Activated CD4-positive, alpha-beta T cell treated with anti-CD3 and anti-CD28 coated beads, Interleukin-2, amount 50 U/mL, for 1 hour (primary cell): Measurements from ENCODE around the gene SRSF12.
"Not testable (repeated sequence)": the region's sequence is repeated elsewhere in the genome, so short reads cannot be mapped to it uniquely, and the experiment has no call there.

Source experiments
- DNase-seq: peaks from one replicate; pipeline ENCODE4 v3.0.0-alpha.2; 2020

Gene SRSF12

DNA sequence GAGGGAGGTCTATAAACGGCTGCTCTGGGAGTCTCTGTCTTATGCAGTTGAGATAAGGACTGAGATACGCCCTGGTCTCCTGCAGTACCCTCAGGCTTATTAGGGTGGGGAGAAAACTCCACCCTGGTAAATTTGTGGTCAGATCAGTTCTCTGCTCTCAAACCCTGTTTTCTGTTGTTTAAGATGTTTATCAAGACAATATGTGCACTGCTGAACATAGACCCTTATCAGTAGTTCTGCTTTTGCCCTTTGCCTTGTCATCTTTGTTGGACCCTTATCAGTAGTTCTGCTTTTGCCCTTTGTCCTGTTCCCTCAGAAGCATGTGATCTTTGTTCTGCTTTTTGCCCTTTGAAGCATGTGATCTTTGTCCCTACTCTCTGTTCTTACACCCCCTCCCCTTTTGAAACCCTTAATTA, 10.4 kb upstream of the SRSF12 start:
- not testable (repeated sequence) for DNase-seq

DNA sequence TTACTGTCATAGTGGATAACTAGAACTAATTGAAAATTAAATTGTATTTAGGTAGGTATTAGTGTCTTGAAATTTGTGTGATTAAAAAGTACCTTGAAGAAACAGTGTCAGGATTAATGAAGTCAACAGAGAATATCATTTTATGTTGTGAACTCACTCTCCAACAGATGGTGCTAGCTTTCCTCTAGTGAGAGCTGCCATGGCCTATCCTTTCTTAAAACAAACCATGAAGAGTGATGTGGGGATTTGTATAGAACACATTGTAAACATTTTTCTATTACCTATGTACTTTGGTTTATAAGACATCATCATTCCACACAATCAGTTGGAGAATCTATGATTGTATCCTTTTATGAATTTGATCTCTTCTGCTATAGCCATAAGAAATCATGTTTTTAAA, 4.8 kb upstream of the SRSF12 start:
- DNase-seq, result no peak

DNA sequence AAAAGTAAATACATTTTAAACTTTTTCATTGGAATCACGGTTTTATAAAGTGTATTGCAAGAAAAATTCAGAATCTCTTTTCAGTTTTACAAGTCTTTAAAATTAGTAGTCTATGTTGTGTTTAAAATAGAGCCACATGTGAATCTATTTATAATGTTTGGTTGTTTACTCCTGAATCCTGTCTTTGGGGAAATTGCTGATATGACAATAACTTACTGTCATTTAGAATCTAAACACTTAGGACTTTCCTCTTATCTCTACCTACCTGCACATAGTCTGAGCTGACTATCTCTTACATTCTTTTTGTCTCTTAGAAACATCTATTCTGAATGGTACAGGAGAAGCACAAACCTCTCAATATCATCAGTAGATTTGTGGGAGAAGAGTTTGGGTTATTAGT, 4.1 kb upstream of the SRSF12 start:
- no peak for DNase-seq

DNA sequence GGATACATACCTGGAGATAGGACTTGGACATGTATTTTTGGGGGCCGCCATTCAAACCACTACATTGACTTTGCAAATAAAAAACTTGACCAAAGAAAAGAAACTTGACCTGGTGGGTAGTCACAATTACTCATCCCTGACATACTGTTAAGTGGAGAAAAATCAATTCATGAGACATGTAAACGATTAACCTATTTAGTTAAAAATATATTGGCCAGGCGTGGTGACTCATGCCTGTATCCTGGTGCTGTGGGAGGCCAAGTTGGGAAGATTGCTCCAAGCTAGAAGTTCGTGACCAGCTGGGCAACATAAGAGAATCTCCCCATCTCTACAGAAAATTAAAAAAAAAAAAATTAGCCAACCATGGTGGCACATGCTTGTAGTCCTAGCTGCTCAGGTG, 2.5 kb upstream of the SRSF12 start:
- DNase-seq, result no peak

DNA sequence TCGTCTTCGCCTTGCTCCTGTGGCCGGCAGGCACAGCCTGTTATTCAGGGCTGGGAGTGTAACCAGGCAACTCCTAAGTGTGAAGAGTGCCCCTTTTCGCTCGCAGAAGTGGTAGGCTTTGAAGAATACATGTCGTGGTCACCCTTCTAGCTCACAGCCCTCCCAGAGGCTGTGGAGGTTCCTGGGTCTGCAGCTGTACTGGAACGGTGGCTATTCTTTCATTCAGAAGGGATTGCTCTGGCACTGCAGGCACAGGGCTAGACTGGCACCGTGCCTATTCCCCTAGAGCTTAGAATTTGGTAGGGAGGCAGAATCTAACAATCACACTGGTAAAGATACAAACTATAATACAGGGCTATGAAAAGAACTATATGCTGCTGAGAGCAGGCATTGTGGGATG, 1.1 kb upstream of the SRSF12 start:
- DNase-seq, result no peak

DNA sequence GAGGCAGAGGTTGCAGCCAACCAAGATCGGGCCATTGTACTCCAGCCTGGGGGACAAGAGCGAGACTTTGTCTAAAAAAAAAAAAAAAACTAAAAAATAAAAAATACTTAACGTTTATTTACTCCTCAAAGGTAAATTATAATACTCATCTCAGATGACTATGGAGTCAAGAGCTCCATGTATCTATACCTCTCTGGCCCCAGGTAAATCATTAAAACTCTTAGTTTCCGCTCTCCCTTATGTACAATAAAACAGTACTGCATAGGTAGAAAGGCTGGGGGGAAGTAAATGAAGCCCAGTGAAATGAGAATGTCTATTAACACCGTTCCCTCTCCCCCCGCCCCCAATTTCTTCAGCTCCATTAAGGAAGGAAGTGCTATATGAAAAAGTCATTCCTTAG, 1.2 kb downstream of the SRSF12 start:
- DNase-seq, result no peak

DNA sequence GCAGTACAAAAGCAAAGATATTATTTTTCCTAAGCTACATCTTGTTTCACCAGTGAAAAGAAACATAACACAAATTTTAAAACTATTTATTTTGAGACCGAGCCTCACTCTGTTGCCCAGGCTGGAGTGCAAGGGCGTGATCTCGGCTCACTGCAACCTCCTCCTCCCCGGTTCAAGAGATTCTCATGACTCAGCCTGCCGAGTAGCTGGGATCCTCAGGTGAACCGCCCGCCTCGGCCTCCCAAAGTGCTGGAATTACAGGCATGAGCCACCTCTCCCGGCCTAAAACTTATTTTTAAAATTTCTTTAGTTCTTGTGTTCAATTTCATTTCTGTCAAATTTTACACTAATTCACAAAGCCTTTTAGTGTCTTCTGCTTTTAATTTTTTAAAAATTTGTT, 5.9 kb downstream of the SRSF12 start:
- no peak for DNase-seq

DNA sequence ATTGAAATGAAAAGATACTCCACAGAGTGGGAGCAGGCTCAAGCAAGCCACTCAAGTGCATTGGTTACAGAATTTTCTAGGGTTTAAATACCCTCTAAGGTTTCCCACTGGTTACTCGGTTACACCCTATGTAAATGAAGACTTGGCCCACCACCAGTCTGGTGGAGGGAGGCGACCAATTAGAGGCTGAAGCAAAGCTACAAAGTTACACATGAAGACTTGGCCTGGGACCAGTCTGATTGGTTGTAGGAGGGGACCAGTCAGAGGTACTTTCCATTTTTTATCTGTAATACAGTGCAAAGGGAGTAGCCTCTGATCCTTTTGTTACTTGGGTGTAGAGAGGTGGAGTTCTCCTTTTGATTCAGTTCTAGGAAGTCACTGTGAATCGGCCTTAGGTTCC, 7.6 kb downstream of the SRSF12 start:
- DNase-seq, result no peak

DNA sequence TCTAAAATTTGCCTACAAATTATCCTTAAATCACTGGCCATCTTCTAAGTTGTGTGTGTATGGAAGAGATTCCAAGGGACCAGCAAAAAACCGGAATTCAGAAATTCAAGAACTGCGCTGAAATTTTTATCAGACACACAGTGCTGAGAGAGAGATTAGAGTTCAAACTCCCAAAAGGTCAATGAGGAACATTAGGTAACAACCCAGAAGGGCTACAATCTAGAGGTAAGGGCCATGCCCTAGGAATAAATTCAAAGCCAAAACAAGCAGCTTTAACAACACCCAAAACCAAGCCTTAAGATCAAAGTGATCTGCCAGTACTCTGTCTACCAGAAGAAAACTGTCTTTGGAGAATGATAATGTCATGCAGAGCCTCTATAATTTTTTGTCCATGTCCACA, 17.8 kb downstream of the SRSF12 start:
- no peak for DNase-seq

DNA sequence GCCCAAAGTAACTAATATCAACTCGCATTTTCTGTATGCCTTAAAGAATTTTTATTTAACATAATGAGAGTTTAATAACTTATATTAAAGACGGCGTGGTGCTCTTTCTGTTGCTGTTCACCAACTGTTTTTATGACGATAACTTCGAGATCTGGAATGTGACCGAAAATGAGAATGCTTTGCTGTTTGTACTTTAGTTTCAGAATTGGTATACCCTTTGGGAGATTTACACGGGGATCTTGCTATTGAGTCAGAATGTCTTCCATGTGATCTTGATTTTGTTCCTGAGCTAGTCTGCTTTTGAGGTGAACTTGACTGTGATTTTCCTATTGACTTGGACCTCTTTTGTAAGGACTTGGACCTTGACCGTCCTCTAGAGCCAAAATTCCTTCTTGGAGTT, 19.4 kb downstream of the SRSF12 start:
- no peak for DNase-seq

DNA sequence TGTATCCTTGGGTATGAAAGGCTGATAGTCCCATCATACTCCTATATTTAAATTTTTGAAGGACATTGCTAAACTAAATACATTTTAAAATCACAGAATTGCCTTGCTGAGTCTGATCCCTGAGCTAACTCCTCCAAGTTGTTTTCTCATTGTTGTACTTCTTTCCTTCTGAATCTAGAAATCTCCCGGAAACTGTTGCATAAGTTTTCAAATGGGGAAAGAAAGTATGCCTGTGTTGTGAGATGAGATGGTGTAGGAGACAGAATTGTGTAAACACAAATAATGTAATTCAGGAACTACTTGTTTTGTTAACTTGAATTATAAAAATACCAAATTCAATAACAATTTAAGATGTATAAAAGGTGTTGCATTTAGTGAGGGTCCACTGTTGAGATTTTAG, 30.0 kb downstream of the SRSF12 start:
- no peak for DNase-seq

DNA sequence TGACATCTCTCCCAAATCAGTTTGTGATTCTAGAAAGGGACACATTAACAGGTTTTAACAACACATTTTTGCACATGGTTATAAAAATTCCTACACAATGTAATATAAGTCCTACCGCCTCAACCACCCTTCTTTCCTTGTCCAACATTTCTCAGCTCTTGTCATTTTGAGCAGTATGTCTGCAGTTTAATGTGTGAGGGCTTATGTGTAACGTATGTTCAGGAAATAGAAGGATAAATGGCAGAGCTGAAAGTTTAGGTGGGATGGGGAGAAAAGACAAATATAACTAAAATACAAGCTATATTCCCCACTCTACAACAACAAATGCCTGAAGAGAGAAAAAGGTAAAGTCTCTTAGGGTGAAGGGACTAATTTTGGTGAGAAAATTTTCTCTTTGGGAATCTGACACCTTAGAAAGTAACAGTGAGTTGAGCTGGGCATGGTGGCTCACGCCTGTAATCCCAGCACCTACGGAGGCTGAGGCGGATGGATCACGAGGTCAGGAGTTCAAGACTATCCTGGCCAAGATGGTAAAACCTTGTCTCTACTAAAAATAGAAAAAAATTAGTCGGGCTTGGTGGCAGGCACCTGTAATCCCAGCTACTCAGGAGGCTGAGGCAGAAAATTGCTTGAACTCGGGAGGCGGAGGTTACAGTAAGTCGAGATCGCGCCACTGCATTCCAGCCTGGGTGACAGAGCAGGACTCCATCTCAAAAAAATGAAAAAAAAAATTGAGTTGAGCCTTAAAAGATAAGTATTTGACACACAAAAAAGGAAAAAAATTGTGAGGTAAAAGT, 32.3 kb downstream of the SRSF12 start:
- DNase-seq, result no peak

DNA sequence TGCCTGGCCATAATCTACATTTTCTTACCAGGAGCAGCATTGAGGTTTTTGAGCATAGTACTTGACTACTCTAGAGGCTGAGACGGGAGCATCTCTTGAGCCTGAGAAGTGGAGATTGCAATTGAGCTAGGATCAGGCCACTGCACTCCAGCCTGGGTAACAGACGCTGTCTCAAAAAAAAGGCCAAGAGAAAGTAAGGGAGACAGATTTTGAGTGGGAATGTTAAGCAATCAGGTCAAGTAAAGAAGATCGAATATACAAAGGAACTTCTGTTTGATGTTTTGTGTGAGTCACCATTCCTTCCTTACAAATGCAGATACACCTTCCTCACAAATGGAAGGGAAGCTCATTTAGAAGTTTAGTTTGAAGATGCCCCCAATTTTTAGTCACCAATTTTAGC, 32.9 kb downstream of the SRSF12 start:
- no peak for DNase-seq

DNA sequence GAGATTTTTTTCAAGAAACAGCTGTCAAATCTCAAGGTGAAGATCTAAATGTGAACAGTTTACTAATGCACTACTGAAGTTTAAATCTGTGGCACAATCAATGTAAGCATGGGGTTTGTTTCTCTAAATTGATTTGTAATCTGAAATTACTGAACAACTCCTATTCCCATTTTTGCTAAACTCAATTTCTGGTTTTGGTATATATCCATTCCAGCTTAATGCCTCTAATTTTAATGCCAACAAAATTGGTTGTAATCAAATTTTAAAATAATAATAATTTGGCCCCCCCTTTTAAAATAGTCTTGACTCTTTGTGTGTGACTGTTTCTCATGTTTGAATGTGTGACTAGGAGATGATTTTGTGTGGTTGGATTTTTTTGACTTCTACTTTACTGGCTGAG, 33.3 kb downstream of the SRSF12 start:
- DNase-seq, result no peak

DNA sequence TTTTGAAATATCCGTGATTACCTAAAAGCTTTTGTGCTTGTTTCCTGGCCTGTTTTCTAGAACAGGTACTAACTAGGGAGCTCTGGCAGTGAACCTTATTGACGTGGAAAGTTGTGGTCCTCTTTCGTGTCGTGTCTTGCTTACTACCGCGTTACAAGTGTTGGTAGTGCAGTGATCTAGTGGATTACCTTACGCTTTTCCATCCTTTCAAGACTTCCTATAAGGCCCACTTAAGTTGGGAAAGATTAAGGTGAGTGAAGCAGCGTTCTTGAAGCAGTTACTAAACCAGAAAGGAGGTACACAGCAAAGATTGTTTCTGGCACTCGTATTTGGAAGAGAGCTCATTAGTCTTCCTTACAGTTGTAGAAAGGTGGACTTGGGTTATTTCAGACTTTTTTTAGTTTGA, 35.4 kb downstream of the SRSF12 start:
- no peak for DNase-seq

DNA sequence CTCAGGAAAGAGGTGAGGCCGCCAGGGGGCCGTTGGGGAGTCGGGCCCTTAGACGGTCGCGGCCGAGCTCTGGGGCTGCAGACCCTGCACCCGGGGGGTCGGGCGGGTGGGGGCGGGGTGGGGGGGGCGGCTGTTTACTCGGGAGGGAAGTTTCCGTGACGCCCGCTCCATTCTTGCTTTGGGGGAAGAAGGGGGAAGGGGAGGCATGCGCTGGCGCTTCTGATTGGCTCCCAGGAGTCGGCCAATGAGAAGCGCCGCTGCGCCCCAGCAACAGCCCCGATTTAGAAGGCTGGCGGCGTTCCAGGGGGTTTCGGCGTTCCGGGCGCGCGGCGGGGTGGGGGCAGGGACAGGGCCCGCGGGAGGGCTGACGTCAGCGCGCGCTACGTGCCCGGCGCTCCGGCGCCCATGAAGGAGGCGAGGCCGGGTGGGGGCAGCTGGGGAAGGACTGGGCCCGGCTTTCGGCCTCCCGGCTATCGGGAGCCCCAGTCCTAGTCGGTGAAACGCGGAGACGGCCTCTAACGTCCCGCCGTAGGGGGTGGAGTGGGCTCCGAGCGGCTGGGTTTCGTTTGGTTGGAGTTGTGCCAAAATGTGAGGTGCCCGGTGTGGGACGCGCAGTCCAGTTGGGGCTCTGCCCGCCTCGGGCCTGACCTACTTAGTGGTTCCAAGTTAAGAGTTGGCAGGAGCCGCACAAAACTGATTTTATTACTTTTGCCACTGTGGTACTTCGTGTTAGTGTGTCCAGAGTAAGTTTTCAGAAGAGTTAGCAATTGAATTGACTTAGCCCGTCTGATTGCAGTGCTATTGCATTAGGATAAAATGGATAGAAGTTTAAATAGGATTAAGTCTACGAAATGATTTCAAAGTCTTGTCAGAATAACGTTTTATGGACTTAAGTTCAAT, 36.2 kb downstream of the SRSF12 start:
- peak; percentile 99 for DNase-seq

DNA sequence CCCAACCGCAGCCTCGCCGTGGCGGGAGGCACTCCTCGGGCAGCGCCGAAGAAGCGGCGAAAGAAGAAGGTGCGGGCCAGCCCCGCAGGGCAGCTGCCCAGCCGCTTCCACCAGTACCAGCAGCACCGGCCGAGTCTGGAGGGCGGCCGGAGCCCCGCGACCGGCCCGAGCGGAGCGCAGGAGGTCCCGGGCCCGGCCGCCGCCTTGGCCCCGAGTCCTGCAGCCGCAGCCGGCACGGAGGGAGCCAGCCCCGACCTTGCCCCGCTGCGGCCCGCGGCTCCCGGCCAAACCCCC, 36.8 kb downstream of the SRSF12 start:
- DNase-seq, result no peak

DNA sequence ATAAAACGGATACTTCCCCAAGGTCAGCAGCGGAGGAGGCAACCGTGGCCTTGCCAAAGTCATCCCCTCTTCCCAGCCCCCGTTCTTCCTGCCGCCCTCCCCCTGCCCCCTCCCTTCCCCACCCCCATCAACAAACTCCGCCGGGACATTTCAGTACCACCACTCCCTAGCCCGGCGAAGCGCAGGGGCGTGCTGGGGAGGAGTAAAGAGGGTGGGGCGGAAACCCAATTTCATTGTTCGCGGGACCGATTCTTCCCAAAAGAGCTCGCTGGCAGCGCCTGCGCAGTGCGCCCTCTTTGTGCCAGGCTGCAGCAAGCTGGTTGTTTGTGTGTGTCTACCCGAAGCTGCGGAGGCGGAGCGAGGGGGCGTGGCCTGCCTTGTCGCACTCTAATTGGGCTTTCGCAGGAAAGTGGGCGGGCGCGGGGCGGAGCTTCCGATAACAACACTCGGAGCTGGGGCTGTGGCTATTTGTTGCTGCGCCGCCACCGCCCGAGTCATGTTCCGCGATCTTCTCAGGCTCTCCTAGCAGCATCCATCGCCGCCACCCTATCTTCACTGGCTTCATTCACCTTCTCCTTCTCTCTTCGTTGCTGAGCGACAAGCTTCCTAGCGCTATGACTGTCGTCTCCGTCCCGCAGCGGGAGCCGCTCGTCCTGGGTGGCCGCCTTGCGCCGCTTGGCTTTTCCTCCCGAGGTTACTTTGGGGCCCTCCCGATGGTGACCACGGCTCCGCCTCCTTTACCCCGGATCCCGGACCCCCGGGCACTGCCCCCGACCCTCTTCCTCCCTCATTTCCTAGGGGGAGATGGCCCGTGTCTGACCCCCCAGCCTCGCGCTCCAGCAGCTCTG, 37.4 kb downstream of the SRSF12 start, which contains the start of gene PNRC1:
PNRC1 (plus strand) TSS at position 471 of the 848 bp plus-strand sequence; CDS start at position 615, 144 bp downstream.
- DNase-seq, result peak; percentile 100

DNA sequence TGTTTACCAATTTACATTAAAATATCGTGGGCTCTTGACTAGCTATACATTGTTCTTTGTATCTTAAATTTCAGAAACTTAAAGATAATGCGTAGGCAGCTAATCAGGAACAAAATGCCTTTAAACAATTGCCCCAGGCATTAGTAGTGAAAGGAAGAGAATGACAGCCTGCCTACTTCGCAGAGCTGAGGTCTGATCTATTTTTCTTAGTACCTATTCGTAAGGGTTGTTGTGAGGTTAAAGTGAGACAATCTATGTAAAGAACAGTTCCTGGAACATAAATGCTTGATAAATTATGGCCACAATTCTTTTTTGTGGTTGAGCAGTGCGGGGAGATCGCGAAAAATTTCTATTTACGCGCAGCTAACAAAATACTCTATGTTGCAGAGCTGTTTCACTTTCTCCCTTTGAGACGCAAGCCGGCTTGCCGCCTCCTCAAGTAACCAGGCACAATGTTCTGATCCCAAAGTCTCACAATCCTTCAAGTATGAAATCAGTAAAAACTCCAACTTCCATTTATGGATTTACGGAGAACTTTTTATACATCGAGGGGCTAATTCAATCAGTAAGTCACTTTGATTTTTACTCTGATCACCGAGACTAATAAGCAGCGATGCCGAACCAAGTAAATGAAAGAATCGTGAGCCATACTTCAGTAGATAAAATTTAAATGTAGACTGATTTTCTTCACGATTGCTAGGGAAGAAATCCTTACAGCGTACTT, 38.2 kb downstream of the SRSF12 start:
- DNase-seq, result peak; percentile 42

DNA sequence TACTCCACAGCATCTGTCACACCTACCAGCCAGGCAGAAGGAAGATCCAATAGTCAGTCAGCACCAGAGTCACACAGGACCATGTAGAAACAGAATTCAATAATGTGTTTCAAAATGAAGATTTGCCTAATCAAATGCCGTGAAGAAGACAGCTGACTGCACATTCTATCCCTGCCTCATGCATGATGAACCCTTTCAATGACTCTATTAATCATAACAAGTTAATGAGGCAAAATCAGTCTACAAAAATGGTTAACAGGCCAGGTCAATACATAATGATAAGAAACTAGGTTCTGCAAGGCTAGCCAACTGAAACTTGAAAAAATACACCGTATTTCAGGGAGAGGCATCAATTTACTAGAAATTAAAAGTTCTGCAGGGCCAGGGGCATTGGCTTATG, 44.0 kb downstream of the SRSF12 start:
- DNase-seq, result no peak

DNA sequence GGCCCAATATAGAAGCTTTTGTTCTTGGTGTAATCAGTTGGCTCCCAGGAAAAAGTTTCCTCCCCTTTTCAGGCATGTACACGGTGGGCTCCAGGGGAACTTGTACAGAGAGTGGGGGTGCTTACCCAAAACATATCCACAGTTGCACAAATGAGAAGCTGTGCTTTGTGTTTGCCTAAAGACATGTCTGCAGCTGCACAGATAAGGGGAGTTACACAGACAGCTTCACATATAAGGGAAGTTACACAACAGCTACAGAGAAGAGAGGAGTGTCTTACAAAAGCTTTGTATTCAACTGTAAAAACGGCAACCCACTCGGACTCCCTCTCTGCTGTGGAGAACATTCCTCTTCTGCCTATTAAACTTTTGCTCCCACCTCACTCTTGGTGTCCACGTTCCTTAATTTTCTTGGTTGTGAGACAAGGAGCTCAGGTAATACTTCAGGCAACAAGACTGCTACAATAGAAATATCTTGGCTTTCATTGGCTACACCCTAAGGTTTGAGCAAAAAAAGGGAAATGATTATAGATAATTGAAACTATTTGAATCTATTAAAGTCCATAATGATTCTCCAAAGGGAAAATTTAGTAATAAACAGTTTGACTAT, 44.8 kb downstream of the SRSF12 start:
- DNase-seq, result no peak

DNA sequence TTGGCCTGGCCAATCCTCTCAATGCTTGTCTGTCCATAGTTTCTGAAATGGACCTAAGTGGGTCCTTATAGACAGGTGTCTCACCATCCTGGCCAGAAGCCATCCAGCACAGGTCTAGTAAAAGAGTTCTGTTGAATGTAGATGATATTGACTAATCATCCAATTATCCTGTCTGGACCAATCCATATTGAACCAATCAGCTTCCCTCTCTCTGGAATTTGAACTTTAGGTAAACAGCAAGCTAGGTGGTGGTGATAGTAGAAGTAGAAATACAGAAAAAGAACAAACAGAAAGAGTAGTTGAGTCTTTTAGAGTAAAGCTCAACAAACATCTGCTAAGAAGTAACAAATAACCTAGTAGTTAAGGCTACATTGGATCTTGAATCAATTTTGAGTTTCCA, 46.8 kb downstream of the SRSF12 start:
- DNase-seq, result no peak
